ENCODE data around the gene DPF3.

GRCh38 chr14:72706485-72706884, 187.4 kb downstream of the DPF3 start:
- no peak for TF ChIP-seq CTCF (IDR thresholded peaks at IDR 0.05)
- TF ChIP-seq EZH2 (IDR thresholded peaks at IDR 0.05; ENCODE audit: borderline replicate concordance, insufficient read depth, low read depth, low read length, poor library complexity, severe bottlenecking) = no peak

Measured in B cell (primary cell).